GM18526 (cell line): ENCODE results near the gene ANKRD13B.

Experiments used
- POLR2A ChIP-seq: IDR thresholded peaks from 3 replicates; pipeline ENCODE4 v1.6.1; 2011; ENCODE audit not compliant: insufficient read length; ENCODE audit errors: extremely low read depth

ANKRD13B gene

DNA sequence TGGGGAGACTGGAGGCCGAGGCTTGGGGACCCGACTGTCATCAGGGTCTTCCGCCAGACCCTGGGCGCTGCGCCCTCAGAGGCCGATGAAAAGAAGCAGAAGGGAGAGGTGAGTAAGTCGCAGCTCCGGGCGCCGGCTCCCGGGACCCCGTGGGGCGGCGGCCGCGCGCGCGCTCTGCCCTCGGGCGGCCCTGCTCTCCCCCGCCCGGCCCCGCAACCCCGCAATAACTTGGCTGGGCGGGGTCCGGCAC, 25.7 kb upstream of the ANKRD13B start:
- TF ChIP-seq POLR2A: no peak

DNA sequence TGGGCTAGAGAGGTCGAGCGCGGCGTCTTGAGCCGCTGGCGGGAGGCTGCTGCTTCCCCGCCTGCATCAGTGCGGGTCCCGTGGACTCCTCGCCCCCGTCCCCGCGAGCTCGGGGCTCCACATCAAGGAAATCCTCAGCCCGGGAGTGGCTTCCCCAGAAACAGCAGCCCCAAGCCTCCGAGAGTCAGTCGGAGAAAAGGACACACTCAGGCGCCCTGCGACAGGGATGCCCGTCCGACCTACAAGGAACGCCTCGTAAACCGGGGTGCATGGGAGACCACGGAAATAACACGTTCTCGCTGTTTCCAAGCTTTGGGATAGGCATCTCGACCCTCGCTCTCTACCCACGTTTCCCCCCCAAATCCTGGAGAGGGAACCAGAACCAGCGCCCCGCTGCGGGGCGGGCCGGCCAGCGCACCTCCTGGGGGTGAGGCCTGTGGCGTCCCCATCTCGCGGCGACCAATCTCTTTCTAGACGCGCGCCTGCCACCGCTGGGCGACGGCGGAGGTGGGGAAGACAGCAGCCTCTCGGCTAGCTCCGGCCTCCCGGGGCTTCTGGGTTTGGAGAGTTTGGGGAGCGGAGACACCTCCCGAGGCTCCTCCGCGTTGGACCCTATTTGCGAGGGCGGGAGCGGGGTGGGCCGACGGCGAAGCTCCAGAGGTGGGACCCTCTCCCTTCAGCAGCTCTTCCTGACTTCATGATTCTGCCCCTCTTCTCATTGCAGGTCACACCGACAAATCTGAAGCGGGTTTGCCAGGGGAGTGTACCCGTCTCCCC, 25.2 kb upstream of the ANKRD13B start:
- TF ChIP-seq POLR2A: no peak

GRCh38 chr17:29568331-29569244, 24.3 kb upstream of the ANKRD13B start, which contains the start of gene TP53I13:
Gene TP53I13 (plus strand): TSS chr17:29568701. CDS start chr17:29568759, 58 bp downstream.
- TF ChIP-seq POLR2A: peak; percentile 76

DNA sequence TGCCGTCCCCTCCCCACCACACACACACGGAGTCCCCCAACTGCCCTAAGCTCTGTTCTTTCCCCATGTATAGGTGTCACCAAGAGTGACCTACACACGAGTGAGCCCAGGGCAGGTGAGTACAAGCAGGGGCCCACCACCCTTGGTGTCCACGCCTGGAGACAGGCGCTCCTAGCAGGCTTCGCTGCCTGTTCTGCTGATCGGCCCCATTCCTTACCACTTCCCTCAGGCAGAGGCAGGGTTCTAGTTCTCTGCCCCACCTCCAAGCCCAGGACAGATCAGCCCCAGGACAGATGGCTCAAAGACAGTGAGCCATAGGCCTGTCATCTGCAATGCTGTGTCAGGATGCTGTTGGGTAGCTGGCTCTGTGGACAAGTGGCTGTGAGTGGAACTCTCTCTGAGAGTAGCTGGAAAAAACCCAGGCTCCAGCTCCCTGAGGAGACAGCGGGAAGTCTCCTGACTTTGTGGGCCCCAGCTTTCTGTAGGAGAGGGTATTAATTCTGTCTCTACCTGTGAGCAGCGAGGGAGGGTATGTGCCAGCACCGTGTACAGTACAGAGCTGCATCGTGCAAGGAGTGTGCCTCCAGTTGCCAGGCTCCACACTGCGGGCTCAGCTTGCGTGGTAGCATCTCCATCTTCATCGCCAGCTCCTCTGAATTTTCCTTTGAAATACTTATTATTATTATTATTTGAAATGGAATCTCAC, 23.5 kb upstream of the ANKRD13B start:
- no peak for TF ChIP-seq POLR2A

- TF ChIP-seq POLR2A: no peak
Observed at GRCh38 chr17:29570521-29570920, 22.4 kb upstream of the ANKRD13B start.

DNA sequence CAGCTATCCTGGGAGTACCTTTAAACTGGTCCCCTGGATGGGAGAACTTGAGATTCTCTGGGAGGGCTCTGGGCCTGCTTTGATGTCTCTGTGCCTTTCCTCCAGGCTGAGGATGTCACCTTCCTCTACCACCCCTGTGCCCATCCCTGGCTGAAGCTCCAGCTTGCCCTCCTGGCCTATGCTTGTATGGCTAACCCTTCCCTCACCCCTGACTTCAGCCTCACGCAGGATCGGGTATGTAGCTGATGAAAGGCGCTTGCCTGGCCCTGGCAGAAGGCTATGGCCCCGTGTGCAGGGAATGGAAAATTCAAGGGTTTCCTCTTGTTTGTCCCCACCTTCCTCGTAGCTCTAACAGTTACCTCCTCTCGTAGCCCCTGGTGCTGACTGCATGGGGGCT, 21.4 kb upstream of the ANKRD13B start:
- TF ChIP-seq POLR2A: no peak

GRCh38 chr17:29571883-29572681, 20.9 kb upstream of the ANKRD13B start:
- no peak for TF ChIP-seq POLR2A

- peak; percentile 17 for TF ChIP-seq POLR2A
Observed at GRCh38 chr17:29572691-29573557, 20.0 kb upstream of the ANKRD13B start.

- TF ChIP-seq POLR2A: no peak
Observed at GRCh38 chr17:29573558-29573869, 19.4 kb upstream of the ANKRD13B start.

DNA sequence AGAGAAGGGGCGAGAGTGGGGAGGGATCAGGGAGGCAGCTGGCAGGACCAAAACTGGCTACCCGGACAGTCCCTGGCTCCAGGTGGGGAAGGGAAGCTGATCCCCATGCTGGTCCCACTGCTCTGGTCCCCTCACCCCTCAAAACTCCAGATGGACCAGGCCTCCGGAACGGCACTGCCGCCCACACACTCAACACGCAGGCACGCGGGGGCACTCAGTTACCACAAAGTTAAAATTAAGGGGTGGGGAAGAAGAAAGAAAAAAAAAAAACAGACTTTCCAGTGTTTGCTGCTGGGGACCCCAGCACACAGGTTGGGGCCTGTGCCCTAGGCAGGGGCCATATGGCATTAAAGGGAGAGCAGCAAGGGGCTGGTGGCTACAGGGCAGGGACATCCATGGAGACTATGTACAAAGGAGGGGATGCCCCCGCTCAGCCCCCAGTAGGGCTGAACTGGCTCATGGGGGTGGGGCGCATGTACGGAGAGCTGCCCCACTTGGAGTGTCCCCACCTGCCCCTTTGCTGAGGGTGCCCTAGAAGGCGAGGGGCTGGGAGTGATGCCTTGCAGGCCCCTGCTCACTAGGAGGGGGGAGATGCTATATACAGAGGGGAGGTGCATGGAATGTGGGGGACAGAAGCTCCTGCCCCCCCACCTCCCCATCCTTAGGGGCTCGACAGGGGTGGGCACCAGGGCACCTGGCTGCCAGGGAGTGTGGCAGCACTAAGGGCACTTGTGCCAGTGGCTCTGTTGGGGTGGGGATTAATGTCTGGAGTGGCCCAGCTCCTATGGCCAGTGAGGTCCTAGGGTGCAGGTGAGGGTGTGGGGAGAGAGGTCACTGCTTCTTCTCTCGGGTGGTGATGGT, 18.8 kb upstream of the ANKRD13B start:
- no peak for TF ChIP-seq POLR2A

DNA sequence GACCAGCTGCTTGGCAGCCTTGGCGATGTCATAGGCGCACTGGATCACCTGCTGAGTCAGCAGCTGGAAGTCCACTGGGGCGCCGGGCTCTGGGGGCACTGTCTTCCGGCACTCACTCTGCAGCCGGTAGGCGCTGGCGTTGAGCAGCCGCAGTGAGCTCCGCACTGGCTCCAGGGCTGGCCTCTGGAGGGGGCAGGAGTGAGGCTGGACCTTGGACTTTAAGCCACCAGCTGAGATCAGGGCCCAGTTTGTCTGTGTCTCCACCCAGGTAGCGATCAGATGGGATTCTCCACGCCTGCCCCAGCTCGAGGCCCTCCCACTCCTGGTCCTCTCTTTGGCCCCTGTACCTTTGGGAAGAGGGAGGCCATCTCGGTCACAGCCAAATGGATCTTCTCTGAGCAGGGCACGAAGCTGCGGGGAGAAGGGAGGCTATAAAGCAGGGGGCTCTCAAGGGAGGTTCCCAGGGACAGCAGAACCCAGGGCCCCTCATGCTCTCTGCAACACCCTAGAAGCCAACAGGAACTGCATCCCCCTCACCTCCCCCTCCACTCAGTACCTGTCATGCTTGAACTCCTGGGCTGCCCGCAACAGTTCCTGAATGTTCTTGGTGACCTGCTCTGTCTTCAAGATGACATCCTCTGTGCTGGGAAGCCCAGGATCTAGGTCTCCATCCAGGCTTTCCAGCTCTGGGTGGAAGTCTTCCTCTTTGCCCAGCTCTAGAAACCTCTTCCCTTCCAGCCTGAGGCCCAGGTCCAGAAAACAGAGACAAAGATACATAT, 18.0 kb upstream of the ANKRD13B start:
- TF ChIP-seq POLR2A: no peak

- TF ChIP-seq POLR2A: no peak
Observed at GRCh38 chr17:29575511-29576213, 17.3 kb upstream of the ANKRD13B start.
